GM19452 (cell line): Measurements from ENCODE around the gene CKAP5.

Experiments used
- ATAC-seq: cut with Tn5 transposase; IDR thresholded peaks from one replicate; pipeline ENCODE4 v1.9.1; 2021; ENCODE audit not compliant: unreplicated experiment

The CKAP5 gene

GRCh38 chr11:46845740-46846509 lies at the start of gene CKAP5:
TSS of gene CKAP5 (minus strand) at chr11:46846280. CDS start at chr11:46821231, 25,049 bp downstream.
- ATAC-seq, result peak; percentile 95

DNA sequence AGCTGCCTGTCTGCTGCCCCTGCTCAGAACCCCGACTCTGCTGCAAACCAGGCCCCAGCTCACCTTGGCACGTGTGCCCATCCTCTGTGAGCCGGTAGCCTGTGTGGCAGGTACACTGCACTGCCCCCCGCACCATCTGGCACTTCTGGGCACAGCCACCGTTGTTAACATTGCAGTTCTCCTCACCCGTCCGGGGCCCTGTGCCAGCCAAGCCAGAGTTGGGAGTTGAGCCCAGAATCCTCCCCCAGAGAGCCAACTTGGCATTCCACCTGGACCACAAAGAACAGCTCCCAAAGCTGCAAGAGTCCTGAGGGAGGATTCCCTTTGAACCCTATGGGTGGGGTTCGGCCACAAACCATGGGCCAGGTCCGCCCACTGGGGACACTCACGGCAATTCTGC lies 49.7 kb upstream of the CKAP5 start:
- ATAC-seq, result no peak

DNA sequence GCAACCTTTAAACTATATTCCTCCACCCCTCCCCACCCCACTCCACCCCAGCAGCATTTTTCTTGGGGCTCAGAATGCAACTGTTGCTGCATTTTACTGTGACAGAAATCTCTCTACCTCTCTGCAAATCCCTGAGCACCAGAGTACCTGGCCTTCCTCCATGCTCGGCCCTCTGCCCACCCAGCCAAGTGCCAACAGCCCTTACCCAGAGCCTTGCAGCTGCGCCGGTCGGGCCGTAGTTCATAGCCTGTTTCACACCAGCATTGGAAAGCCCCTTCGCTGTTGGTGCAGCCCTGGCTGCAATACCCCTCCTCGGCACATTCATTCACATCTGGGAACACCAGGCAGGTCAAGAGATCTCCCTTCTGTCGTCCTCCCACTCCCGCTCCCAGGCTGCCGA lies 48.9 kb upstream of the CKAP5 start:
- no peak for ATAC-seq

DNA sequence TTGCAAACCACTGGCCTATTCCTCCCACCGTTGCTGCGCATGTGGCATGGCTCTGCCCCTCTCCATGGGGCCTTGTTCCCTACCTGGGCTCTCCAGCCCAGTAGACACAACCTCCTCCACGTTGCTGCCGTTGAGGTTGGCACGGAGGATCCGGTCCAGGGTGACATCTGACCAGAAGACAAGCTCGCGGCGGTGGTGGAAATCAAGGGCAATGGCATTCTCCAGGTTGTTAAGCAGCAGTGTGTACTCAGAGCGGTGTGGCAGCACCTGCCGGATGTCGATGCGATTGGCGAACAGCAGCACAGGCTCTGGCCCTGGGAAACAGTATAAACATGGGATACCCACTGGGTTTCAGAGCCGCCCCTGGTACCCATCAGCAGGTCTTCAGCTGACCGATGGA lies 48.4 kb upstream of the CKAP5 start:
- no peak for ATAC-seq

GRCh38 chr11:46892838-46893237 lies 46.8 kb upstream of the CKAP5 start:
- ATAC-seq, result no peak

DNA sequence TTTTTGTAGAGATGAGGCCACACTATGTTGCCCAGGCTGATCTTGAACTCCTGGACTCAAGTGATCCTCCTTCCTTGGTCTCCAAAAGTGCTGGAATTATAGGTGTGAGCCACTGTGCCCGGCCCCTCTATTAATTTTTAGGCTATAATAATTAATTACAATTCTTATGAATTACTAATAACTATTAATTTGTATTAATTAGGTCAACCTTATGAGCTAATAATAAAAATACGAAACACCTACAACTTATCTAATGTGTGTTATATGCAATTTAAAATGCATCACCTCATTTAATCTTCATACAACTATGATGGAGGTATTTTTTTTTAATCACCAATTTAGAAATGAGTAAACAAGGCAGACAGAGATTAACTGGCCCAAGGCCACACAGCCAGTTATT lies 46.0 kb upstream of the CKAP5 start:
- ATAC-seq, result no peak

DNA sequence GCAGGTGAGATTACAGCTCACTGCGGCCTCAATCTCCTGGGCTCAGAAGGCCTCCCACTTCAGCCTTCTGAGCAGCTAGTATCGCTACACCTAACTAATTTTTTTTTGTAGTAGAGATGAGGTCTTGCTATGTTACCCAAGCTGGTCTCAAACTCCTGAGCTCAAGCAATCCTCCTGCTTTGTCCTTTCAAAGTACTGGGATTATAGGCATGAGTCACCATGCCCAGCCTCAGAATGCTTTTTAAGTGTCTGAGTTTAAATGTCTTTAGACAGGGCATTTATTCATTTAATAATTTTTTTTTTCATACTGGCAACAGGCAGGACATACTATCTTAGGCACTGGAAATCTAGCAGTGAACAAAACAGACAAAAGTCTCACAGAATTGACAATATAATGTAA lies 44.6 kb upstream of the CKAP5 start:
- ATAC-seq, result no peak

- ATAC-seq, result no peak
Observed at GRCh38 chr11:46889689-46890475, 43.8 kb upstream of the CKAP5 start.

DNA sequence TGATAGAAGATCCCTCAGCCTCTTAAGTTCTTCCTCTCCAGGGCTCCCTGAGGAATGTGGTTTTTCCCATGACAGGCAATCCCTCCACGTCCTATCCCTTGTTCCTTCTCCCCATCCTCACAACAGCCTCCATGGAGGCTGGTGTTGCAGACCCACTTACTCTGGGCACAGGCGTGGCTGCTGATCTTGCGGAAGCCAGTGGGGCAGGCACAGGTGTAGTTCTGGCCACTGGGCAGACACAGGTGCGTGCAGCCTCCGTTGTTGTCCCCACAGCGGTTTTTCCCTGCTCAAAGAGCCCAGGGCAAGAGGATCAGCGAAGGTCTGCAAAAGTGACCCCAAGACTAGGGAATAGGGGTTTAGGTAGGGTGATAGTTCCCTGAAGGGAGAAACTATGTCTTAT lies 43.2 kb upstream of the CKAP5 start:
- no peak for ATAC-seq

DNA sequence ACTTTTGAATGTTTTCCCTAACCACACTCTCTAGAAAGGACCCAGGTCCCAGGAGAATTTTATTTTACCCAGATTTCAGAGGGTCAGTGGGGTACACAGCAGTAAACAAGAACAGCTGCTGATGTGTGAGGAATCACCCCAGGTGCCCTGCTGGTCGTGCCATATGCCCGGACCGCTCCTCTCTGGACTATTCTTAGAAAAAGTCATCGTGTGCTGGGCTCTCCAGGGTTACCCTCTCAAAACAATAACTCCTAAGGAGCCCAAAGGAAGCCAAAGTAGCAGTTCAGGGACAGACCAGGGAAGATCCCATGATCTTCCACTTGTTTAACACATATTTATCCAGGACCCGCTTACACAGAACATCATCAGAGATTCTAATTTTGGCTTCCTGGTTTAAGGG lies 42.6 kb upstream of the CKAP5 start:
- ATAC-seq, result no peak

DNA sequence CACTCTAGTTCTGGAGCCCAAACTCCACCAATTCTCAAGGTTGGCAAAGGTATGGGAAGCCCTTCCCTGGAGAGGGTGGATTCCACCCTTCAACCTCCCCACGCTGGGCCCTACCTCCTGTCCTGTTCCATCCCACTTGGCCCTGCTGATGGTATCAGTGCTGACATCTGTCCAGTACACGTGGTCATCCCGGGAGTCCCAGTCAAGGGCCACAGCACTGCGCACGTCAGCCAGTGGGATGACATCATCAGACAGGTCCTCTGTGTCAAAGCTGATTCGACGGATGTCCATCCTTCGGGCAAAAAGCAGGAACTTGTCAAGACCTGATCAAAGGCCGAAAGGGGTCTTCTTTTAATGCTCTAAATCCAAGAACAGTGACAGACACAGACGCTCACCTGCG lies 40.1 kb upstream of the CKAP5 start:
- ATAC-seq, result no peak

DNA sequence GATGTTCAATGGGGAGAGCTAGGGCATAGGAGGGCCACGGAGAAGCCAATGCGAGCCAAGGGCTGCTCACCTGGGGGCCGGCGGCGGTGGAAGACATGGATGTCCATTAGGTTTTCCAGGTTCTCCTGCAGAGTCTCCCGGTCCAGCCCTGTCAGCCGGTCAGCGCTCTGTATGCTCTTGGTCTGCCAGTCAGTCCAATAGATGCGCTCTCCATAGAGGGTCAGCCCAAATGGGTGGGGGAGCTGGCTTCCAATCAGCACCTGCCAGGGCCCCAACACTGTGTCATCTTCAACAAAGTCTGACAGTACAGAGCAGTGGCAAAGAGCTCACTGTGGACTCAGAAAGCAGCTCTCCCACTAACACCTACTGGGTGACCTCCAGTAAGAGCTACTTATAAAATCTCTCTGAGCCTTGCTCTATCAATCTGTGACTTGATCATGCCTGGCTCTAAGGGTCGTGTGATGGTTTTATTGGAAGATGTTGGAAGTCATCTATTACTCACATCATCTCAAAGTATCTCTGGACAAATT lies 33.0 kb upstream of the CKAP5 start:
- ATAC-seq, result no peak

GRCh38 chr11:46877580-46877979 lies 31.5 kb upstream of the CKAP5 start:
- no peak for ATAC-seq

- ATAC-seq, result no peak
Observed at GRCh38 chr11:46876471-46876870, 30.4 kb upstream of the CKAP5 start.

GRCh38 chr11:46874586-46874985 lies 28.5 kb upstream of the CKAP5 start:
- ATAC-seq, result no peak

DNA sequence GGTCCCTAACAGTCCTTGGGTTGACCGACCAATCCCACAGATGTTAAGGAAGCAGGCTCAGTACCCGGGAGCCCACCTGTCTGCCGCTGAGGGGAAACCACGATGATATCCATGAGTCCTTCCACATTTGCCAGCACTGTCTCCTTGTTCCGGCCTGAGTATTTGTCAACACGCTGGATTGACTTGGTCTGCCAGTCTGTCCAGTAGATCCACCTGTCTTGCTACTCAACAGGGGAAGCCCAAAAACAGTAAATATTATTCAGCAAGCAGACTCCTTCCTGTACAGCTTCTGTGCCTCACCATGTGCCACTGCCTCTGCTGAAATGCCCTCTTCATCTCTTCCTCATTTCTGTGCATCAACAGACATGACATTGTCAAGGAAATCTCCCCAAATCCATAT lies 22.8 kb upstream of the CKAP5 start:
- no peak for ATAC-seq

DNA sequence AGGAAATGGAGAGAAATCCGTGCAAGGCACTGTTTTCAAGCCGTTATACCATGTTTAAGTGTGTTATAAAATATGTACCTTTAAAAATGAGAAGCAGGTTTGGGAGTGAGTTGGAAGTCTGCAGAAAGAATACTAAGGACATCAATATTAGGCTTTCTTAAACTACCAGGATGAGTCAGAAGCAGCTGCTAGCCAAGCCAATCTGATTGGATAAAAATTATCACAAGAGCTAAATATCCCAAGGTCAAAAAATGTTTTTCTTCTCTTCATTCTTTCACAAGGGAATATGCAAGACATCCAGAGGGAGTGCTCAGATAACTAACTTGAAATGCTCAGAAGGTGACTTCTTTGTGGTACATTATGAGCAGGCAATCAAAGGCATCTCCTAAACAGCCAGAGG lies 19.3 kb upstream of the CKAP5 start:
- ATAC-seq, result no peak

- ATAC-seq, result no peak
Observed at GRCh38 chr11:46860218-46860617, 14.1 kb upstream of the CKAP5 start.

DNA sequence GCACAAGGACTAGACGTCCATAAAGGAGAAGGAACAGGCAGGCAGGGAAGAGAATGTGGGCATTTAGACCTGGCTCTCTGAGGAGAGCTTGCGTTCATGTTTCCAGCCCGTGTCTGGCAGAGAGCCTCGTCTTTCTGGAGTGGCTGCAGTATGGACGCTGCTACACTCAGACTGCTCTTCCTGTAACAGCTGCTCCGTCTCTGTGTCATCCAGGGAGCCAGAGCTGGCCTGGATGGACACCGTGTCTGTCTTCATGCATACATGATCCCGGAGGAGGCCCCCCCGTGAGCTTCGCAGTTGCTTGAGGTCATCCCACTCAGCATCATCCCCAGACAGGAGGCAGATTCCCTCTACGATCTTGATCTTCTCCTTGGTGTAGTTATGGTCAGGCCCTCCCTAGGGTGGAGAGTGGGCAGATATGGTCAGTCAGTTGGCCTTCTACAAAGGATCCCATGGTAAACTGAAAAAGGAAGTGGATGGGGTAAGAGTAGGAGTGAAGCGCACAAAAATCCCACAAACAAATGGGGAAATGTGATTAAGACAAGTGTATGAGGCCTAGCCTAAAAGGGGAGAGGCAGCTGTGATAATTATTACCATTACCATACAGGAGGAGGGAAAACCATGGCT lies 13.0 kb upstream of the CKAP5 start:
- no peak for ATAC-seq

DNA sequence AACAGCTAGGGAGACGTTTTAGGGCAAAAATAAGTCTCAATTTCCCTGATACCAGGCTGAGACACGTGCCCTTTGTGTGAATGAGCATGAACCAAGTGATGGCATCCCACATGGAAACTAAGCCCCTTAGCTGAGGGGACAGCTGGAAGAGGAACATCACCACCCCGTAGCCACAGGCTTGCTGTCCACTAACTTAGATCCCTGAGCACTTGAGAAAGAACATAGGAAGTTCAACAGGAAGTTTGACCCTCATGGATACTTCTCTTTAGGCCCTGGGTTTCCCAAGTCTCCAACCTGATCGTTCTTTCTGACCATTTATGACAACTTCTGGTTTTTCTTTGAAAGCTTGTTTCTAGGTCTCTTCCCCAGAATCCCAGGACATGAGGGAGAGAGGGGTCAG lies 11.6 kb upstream of the CKAP5 start:
- ATAC-seq, result no peak

DNA sequence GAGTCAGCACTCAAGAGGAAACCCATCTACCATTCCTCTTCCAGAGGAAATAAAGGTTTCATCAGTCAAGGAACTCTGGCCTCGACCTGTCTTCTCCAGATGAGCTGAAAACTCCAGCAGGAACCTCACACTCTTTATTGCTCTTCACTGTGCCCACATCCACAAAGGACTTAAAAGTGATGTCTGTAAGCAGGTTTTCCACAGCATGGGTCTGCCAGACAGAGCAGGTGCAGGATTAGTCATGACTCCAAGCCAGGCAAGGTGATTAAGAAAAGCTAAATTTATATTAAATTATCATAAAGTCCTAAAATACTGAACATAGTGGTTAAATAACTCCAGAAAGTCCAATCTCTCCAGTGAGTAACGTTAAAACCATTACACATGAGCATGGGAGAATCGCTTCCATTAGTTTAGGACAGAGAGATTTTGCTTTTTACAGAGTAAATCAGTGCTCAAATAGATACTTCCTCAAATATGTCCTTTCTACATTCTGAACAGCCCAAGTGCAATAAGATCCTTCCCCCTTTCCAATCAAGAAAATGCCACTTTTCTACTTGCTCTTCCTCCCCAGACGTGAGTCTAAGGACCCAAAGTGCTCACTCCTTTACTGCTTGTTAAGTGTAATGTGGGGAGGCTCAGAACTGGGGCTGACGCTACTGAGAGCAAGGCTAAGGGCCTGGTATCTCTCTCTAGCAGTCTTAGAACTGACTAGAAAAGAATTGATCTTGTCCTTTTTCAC lies 10.7 kb upstream of the CKAP5 start:
- no peak for ATAC-seq
